HG02852 (cell line): ENCODE data around the gene ARRDC3.

Source experiments
- ATAC-seq: cut with Tn5 transposase; IDR thresholded peaks from one replicate; pipeline ENCODE4 v1.9.1; 2021; ENCODE audit warnings: mild to moderate bottlenecking, moderate library complexity; ENCODE audit not compliant: unreplicated experiment

Gene ARRDC3

DNA sequence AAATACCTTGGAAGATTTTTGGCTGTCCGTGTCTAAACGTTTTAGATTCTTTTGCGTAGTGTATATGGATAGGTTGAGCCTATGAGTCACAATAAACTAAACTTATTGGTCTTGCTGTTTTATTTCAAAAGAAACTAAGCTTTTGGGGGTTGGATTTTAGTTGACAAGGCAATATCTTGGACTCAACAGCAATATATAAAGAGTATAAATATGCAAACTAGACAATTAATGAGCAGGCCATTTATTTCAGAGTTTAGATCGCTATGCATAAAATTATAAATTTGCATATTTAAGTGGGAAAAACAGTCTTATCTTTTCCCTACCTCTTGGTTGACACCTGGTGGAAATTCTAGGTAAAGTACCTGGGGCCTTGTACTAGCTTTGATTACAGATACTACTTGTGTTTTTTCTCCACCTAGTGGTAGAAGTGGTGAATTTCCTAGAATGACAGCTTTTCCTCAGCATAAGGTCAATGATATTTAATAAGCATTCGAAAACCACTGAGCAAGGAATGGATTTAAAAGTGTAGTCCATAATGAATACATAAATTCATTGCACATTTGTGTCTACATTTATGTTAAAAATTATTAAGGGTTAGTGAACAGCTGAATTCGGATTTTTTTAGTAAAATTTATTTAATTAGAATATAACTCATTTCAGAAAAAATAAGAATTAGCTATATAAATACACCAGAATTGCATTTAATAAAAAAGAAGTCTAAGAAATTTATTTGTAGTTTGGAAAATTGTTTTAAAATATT is 1.7 kb upstream of the ARRDC3 start:
- no peak for ATAC-seq

DNA sequence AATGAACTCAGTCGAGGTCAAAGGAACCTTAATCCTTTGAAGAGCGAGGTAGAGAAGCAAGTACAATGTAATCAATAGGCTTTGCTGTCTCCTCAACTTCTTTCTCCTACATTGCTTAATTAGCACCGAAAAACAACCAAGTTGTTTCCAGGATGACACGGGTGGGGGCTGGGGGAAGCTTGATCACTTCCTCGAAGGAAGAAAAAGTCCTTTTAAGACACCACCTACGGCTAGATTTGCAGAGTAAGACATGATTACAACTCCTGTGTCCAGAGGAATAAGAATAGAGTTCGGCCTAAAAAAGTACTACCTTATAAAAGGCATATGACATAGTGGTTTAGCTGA is 811 bp upstream of the ARRDC3 start:
- no peak for ATAC-seq

DNA sequence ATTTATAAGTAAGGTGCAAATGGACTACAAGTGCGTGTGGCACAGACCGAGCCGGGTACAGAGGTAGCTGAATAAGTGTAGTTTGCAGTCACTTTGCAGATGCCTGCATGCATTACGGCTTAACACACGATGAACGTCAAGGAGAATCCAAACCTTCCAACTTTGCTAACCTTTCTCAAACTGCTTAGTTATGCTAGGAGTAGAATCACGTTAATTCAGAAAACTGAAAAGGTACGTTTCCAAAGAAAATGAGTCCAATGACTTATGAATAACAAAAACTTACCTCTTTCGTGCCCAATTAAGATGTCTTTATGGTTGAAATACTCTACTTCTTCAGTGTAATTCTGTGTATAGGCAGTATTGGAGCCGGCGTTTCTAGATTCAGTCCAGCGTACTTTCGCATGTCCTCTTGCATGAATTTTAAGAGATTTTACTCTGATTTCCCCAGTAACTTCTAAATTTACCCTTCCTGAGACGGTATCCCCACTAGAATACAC is 539 bp downstream of the ARRDC3 start:
- ATAC-seq, result no peak

DNA sequence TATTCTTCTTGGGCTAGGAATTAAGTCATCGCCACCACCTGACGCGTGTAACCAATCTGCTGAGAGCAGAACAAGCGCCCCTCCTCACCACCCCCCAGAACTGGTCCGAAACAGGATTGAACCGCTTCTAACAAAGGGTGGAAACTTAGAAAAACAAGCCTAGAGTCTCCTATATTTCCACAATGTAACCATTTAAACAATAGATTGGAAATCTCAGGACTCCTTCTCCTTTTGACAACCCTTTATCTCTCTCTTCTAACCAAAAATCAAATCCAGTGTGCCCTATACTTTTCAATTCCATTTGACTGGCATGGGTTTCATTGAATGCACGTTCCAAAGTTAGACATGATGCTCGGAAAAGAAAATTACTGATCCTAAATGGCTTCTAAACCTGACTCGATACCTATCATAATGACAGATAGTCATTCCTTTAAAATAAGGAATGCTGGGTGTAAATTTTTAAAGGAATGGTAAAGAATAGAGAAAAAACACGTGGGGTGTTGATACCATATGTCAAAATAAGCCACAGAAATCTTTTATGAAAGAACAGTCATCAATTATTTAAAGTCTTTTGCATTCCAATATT is 1.2 kb downstream of the ARRDC3 start:
- ATAC-seq, result peak; percentile 11

DNA sequence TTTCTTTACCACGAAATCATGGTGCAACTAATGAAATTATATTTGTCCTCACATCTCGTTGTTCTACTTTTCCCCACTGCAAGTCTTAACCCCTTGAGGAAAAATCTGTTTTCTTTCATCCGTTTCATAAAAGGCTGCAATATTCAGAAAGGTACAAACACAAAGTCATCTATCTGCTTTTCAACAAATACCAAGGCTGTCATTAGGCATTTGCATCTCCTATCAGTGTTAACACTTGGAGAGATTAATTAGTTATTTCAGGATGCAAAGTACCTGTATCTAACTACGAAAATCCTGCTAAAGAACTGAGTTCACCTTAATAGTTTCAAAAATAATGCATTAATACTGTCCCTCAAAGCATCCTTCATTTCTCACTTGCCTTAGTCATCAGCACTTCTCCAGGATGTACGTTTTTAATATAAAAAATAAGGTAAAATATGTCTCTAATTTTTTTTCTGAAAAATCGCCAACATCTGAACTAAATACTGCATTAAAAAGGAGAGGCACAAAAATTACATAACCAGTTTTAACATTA is 1.8 kb downstream of the ARRDC3 start:
- ATAC-seq, result no peak

DNA sequence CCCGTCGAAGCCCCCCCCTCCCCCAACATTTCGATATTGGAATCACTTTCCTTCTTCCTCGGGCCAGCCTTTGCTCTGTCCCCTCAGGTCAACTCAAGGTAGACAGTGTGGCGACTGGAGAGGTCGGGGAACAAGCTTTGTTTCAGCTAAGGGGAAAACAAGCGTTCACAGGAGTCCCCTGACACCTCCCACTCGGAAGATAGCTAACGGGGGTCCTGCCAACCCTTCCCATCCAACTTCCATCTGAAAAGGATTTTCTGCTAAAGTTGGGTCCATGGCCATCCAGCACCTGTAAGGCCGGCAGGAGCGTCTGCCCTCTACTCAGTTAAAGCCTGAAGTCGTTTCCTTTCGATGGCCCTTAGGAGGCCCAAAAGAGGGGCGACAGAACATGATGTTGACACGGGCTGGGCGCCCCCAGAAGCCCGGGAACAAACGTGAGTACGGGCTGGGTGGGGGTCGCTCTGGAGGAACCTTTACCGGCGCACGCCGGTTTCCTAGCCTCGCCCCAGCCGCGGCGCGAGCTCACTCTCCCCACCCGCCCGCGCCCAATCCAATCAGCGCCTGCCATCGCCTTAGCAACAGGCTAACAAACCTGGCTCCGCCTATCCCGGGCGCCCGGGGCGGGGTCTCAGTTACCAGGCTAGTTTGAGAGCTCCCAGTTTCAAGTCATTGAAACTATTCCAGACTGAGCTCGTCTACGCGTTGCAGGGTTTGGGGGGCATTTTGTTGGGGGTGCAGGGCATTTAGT is 2.5 kb downstream of the ARRDC3 start:
- peak; percentile 51 for ATAC-seq

DNA sequence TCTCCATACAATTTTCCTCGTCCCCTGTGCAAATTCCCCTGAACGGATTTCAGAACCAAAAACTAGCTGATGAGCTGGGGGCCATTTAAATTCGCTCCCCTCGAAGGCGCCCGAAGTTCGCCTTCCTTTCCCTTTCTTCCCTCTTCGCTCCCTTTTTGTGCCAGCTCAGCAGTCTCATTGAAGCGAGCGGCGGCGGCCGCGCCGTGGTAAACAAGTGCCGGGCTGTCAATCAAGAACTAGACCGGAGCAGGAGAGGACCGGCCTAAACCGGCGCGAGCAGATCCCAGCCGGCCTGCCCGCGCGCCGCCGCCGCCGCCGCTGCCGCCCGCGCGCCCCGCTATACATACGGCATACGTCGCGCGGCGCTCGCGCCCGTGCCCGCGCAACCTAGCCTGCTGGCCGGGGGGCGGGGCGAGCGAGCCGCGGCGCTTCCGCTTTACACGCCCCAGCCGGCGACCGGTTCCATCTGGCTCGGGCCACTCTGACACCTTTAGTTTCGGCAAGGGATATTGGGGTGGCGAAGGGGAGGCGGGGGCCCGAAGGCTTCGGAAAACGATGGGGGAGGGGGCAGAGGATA is 3.1 kb downstream of the ARRDC3 start:
- peak; percentile 57 for ATAC-seq

DNA sequence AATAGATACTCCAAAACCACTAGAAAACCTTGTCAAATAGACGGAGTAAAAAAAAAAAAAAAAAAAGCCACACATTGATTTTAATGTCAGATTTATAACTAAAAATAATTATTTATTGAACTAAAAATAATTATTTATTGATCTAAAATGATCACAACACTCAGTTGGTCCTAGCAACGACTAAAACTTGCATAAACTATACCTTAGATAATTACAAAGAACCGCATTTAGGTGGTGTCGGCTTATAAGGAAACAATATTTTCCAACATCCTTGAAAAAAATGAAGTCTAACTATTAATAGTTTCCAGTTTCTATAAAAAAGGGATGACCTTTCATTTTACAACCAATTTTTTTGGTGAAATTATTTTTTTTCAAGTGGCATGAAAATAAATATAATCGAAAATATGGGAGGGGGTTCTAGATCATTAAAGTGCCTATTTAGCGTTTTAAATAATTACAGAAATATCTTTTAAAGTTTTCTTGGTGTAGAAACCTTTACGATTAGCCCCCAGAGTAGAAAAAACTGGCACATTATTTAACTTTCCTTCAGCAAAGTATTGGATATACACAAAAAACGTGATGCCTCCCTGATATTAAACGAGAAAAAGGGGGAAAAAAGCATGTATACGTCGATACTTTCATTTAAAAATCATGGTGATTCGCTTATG is 3.7 kb downstream of the ARRDC3 start:
- ATAC-seq, result no peak

DNA sequence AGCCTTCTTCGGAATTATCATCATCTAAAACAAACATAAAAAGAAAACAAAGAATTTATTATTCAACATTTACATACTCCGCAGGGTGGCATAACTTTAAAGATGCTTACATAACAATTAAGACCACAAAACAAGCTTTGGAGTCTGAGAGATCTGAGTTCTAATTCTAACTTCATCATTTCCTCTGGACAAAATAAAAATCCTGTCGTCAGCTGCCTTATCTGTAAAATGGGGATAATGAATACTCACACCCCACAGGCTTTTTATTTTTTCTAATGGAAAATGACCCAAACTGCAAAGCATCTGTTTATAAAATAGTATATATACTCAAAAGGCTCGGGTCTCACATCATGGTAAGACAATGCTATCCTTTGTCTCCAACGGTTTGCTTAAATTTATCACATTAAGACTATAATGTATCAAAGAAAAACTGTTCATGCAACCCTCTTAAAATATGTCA is 4.3 kb downstream of the ARRDC3 start:
- no peak for ATAC-seq

DNA sequence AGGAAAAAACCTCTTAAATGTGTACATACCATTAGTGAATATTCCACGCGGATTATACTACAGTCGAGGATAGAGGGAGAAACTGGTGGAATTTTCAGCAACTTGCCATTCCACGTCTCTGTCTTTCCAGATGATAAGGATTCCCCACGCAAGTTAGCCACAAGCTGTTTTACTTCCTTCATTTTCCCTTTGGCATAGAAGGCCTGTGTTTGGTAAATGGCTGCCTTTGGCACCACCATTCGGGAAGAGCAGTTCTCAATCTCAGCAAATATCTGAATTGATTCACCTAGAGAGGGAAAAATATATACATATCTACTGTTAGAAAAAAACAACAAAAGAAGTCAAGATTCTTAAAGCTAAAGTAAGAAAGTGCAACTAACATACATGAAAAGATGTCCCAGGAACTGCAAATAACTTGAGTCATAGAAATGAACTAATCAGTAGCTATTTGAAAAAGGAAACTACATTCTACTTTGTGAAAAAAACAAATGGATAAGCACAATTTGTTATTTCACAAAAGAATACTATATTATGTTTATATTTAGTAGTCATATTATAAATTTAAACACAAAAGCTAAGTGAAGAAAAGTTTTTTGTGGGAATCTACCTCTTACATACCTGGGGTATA is 8.1 kb downstream of the ARRDC3 start:
- ATAC-seq, result no peak

DNA sequence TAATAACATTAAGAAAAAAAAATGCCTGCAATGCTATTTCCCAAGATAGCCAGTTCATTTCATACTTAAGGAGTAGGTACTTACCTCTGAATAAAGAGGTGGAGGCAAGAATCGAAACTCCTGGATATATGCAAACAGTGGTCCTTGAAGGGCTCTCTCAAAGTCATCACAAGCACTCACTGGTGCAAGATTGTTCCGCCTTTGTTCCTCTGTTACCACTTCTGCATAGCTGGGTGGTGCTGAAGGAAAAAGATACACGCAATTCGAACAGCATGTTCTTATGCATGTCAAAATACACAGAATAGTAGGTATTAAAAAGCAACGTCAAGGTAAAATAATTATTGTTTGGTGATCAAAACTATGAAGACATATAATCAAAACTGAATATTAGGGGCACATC is 9.5 kb downstream of the ARRDC3 start:
- no peak for ATAC-seq

DNA sequence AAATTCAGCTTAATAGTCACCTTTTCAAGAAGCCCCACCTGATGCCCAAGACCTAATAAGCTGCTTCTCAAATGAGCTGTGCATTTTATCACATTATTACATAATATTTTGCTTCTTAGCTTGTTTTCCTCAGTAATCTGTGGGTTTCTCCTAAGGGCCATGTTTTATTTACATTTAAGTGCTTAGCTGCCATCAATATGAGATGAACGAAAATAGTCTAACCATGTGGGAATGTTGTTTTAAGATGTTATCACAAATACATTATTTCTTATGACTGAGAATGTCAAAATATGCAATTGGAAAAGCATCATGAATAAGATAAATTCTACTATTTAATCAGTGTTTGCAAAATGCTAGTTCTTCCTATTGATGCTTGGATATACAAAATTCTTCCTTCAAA is 10.1 kb downstream of the ARRDC3 start:
- ATAC-seq, result no peak

DNA sequence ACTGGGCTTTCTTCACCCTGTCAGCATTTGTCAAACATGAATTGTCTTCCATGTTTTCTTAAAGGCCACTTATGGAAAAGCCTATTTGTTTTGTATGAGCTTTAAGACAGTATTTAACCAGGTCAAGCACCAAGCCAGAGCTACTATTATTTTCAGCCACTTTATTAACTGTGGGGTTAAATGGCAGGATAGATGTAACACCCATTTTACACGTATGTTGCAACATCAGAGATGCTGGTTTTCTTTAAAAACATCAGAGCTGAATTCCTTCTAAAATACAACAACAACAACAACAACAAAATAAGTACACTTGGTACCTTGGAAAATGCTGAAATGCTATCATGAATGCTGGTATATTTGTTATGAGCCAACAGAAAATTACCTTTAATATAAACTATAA is 13.6 kb downstream of the ARRDC3 start:
- no peak for ATAC-seq

DNA sequence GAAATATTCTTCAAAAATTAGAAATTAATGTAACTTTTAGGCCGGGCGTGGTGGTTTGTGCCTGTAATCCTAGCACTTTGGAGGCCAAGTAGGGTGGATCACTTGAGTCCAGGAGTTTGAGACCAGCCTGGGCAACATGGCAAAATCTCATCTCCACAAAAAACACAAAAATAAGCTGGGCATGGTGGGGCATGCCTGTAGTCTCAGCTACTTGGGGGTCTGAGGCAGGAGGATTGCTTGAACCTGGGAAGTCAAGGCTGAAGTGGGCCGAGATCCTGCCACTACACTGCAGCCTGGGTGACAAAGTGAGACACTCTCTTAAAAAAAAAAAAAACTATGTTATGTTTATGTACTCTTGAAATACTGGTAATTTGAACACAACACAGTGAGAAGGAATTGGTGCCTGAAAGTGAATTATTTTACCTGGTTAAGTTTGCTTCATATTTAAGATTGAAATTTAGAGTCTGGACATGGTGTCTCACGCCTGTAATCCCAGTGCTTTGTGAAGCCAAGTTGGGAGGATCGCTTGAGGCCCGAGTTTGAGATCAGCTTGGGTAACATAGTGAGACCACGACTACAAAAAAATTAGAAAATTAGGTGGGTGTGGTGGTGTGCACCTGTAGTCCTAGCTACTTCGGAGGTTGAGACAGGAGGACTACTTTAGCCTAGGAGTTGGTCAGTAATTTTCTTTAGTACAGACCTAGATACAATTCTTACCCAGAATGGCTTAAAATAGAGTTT is 15.0 kb downstream of the ARRDC3 start:
- no peak for ATAC-seq

DNA sequence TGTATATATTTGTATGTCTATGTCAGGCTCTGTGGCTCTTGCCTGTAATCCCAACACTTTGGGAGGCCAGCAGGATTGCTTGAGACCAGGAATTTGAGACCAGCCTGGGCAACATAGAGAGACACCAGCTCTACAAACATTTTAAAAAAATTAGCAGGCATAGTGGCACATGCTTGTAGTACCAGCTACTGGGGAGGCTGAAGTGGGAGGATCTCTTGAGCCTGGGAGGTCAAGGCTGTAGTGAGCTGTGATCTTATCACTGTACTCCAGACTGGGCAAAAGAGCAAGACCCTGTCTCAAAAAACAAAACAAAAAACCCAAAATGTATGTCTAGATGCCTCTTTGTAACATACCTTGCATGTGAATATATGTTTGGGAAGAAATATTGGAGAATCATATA is 15.8 kb downstream of the ARRDC3 start:
- no peak for ATAC-seq

DNA sequence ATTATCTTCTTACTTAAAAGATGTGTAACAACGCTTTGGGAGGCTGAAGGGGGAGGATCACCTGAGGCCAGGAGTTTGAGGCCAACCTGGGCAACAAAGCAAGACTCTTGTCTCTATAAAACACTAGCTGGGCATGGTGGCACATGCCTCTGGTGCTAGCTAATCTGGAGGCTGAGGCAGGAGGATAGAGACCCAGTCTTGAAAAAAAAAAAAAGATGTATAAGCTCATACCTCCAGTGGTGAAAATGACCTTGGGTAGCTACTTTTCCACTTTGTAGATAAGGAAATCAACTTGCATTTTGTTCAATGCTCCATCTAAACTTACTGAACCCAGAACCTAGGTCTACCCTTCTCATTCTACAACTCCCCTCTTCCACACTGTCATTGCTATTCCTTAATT is 16.6 kb downstream of the ARRDC3 start:
- ATAC-seq, result no peak

DNA sequence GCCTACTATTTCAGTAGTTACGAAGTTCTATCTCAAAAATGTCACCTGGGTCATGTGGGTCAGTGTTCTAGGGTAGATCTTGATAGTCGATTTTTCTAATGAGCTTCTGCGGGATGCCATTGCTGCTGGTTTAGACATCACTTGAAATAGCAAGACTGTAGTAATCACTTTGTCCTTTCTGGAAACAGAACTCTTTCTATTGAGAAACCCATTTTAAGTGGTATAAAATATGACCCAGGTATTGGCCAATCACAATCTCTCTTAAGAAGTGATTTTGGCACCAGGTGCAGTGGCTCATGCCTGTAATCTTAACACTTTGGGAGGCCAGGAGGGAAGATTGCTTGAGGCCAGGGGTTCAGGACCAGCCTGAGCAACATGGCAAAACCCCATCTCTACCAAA is 17.6 kb downstream of the ARRDC3 start:
- ATAC-seq, result no peak

DNA sequence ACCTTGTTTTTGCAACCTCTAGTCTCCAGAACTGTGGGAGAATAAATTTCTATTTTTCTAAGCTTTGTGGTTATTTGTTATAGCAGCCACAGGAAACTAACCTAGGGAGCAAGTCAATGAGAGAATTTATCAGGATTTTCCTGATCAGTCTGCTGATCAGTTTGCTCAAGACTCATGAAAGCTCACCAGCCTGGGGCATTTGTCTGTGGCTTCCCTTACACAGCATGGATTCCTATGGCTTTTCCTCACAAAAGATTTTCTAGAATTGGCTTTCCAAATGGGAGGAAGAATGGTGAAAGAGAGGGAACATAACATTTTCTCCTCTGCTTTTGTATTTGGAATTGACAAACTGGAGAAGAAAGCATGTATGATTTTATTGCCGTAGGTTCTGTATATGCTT is 20.2 kb downstream of the ARRDC3 start:
- no peak for ATAC-seq

DNA sequence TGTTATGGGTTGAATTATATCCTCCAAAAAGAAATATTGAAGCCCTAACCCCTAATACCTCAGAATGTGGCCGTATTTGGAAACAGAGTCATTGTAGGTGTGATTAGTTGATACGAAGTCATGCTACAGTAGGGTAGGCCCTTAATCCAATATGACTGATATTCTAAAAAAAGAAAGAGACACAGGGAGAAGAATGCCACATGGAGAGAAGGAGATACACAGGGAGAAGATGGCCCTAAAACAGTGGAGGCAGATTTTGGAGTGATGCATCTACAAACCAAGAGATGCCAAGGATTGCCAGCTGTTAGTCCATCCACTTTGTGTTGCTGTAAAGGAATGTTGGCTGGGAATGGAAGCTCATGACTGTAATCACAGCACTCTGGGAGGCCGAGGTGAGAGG is 21.3 kb downstream of the ARRDC3 start:
- no peak for ATAC-seq
